A172 (cell line): ENCODE measurements around the gene UHMK1. TPM values are rescaled to one million over a fixed set of nuclear protein-coding genes. Genes with fewer than 3 reads are reported as not detected.

Experiments used
- DNase-seq: peaks from one replicate; pipeline ENCODE4 v3.0.0-alpha.2; 2015; ENCODE audit warnings: low spot score
- total RNA-seq: library from RNA; depleted of rRNA; stranded (reverse); fragments of >200 nt; shearing (Covaris generic); gene quantifications from 2 replicates; pipeline ENCODE4 v1.2.3, GENCODE V29; 2014

The UHMK1 gene
- total RNA-seq, 1 experiment from 2014 or later = 191 TPM

DNA sequence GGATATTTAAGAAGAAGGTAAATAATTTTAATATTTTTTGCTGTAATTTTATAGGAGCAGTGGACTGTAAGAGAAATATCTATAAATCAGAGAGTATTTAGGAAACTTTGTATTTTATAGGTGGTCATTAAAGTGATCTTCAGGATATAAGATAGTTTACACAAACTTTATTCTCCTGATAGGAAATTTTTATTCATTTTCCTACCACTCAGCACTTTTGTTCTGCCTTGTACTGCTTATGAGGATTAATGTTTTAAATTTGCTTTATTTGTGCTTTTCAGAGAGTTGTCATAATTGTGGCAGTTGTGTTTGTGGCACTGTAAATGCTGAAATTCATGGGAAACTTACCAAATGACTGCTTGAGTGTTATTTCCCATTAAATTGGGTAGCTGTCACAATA lies 29.7 kb downstream of the UHMK1 start:
- no peak for DNase-seq

DNA sequence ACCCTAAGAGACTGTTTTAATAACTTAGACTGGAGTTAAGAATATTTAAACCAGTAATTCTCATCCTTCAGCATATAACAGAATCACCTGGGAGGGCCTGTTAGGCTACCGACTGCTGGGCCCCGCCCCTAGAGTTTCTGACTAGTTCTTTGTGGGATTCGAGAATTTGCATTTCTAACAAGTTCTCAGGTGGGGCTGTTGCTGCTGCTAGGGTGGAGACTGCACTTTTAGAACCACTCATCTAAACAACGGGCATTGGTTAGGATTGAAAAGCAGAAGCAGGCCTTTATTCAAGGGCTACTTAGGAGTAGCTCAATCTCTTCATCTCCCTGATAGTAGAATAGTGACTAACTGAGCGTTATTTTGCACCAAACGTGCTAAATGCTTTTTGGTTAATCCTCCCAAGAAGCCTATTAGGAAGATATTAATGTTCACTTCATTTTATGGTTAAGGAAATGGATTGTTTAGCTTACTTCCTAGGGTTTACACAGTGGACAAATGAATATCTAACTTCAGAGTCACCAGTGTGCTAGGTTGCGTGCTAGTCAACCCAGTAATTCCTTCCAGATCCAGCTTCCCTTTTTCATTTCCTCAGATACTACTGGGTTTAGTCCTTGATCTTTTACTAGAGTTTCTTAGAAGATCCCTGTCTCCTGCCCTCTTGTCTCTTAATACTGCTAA lies 32.8 kb downstream of the UHMK1 start:
- no peak for DNase-seq

DNA sequence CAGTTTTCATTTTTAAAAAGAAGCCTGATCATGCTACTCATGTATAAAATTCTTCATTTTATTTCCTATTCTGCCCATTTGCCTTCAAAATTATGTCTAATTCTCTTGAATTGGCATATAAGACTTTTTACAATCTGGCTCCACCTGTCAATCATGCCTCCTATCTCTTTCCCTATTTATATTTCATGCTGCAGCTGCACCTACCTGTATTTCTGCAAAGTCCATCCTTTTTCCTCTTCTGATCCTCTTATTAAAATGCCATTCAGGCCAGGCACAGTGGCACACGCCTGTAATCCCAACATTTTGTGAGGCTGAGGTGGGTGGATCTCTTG lies 33.3 kb downstream of the UHMK1 start:
- DNase-seq = no peak

GRCh38 chr1:162535501-162535900 lies 37.9 kb downstream of the UHMK1 start:
- DNase-seq = no peak

DNA sequence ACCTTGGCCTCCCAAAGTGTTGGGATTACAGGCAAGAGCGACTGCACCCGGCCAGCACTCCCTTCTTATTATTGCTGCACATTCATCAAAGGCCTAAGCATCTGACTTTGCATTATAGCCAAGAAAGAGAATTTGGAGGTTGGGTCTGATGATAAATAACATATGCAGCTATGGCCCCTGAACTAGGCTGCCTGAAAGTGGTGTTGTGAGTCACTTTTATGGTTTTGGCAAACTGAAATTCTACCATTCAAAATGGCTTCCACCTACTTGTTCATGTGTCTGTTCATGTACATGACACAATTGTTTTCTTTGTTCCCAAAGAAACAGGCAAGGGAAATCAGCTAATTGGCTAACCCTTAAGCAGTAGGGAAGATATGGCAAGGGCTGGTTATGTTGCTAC lies 38.9 kb downstream of the UHMK1 start:
- peak; percentile 65 for DNase-seq

GRCh38 chr1:162537216-162537615 lies 39.6 kb downstream of the UHMK1 start:
- no peak for DNase-seq

GRCh38 chr1:162538815-162539431 lies 41.3 kb downstream of the UHMK1 start:
- DNase-seq = peak; percentile 98

GRCh38 chr1:162541619-162542141 lies 44.1 kb downstream of the UHMK1 start:
- DNase-seq = peak; percentile 99

- no peak for DNase-seq
These were observed 45.6 kb downstream of the UHMK1 start for GRCh38 chr1:162543228-162543627.

- peak; percentile 28 for DNase-seq
These were observed 50.6 kb downstream of the UHMK1 start for GRCh38 chr1:162548170-162548569.

DNA sequence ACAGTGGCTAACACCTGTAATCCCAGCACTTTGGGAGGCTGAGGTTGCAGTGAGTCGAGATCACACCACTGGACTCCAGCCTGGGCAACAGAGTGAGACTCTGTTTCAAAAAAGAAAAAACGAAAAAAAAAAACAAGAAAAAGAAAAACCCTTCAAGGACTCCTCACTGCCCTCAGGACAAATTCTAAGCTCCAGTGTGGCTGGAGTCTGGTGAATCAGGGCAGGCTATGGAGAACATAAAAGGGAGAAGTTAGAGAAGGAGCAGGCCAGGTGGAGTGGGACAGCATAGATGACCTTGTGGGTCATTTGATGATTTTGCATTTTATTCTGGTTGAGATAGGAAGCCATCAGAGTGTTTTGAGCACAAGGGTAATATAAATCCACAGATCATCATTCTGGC lies 51.4 kb downstream of the UHMK1 start:
- no peak for DNase-seq

DNA sequence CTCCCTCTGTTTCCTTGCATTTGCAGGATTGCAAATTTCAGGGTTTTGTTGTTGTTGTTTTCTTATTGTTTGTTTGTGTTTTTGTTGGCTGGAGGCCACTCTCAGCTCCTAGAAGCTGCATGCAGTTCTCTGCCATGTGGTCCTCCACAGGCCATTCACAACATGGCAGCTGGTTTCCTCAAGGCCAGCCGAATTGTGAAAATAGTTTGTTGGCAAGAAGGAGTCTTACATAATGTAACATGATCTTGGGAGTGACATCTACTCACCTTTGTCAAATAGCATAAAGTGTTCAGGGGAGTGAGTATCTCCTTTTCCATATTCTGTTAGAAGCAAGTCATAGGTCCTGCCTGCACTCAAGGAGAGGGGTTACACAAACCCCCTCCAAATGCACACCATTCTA lies 53.3 kb downstream of the UHMK1 start:
- no peak for DNase-seq

DNA sequence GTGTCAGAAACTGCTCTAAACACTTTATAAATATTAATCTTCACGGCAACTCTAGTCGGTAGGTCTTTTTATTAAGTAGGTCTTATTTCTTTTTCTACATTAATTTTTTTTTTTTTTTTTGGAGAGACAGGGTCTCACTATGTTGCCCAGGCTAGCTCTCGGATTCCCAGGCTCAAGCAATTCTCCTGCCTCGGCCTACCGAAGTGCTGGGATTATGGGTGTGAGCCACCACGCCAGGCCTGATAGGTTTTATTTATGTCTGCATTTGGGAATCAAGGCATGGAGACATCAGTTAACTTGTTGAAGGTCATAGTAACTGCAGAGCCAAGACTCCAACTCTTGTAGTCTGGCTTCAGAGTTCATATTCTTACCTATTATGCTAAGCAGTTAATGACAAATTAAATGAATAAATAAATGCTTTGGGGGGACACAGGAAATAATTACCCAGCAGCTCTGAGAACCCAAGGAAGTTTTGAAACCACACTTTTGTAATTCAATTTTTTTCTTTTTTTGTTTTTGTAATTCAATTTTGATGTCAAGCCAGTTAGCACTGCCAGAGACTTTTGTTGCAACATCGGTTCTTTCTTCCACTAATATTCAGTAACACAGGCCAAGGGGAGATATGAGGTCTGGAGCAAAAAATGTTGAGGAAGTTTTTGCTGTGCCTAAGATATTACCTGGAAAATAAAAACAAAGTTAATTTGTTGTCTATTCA lies 54.5 kb downstream of the UHMK1 start:
- DNase-seq = no peak

- no peak for DNase-seq
These were observed 55.1 kb downstream of the UHMK1 start for GRCh38 chr1:162552684-162553252.

DNA sequence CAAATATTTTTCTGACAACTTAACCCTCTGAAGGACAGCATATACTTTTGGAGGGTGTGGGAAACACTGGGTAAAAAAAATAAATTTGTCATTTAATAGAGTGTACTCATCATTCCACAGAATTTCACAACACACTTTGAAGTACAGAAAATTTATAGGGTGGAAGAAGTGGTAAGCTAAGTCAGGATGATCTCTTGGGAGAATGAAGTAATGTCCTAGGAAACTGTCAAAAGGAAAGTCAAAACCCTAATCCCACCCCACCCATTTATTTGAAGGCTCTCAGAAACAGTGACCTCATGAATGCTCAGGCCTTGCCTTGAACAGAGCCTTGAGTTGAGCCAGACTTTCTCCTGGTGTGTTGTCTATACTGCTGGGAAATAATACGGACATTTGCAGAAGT lies 56.6 kb downstream of the UHMK1 start:
- DNase-seq = no peak

GRCh38 chr1:162557536-162557935 lies 59.9 kb downstream of the UHMK1 start:
- no peak for DNase-seq

- DNase-seq = no peak
These were observed 62.9 kb downstream of the UHMK1 start for GRCh38 chr1:162560303-162561036.

GRCh38 chr1:162561037-162561615 lies 63.5 kb downstream of the UHMK1 start:
- peak; percentile 99 for DNase-seq

DNA sequence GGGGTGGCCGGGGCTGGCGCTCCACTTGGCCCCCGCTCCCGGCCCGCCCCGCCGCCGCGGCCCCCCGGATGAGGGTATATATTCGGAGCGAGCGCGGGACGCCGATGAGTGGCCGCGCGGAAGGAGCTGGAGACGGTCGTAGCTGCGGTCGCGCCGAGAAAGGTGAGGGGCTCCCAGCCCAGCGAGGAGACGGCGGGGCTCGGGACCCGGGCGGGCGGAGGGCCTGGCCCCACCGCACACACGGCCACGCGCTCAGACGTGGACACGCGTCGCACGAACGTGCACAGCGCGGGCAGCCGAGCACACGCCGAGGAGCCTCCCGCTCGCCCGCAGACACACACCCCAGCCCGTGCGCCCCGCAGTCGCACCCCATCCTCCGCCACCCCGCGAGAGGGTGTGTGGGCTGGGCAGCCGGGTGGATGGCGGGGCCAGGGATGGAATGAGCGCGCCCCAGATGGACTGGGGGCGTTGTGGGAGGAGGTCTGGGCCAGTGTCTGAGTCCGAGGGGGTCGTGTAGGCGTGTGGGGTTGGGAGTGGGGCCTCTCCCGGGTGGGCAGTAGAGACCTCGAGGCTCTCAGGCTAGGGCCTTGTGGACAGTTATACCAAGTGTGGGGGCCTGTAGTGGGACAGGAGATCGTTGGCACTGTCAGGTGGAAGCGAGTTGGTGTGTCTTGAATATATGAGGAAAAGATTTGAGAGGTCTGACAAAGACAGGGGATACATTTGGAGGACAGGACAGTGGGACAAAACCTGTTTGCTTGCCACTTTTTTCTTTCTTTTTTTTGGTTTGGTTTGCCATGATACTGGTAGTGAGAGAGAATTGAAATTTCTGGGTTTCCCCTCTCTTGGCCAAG lies 64.2 kb downstream of the UHMK1 start, which contains the start of gene UAP1:
Gene UAP1 (plus strand): TSS at position 107 of the 854 bp plus-strand sequence. CDS start 4,347 bp downstream, outside the sequence.
- peak; percentile 40 for DNase-seq

DNA sequence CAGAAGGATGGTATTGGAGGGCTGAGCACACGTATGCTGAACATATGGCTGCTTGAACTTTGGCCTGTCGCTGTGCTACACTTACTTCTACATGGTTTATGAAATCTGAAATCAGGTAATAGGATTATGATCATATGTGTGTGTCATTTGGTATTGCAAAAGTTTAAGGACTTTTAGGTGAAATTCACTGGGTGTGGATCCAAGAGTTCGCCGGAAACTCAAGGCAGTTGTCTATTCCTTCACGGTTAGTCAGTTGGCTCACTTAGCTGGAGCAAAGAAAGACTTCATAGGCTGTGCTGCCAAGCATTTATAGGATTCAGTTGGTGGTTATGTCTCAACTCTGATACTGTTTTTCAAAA lies 64.8 kb downstream of the UHMK1 start:
- DNase-seq = peak; percentile 52
